Activated CD4-positive, alpha-beta T cell treated with anti-CD3 and anti-CD28 coated beads, Interleukin-2, amount 50 U/mL, for 16 hours (primary cell): ENCODE measurements around the gene TECTA.

Source experiments
- DNase-seq: peaks from one replicate; pipeline ENCODE4 v3.0.0-alpha.2; 2020

The TECTA gene

DNA sequence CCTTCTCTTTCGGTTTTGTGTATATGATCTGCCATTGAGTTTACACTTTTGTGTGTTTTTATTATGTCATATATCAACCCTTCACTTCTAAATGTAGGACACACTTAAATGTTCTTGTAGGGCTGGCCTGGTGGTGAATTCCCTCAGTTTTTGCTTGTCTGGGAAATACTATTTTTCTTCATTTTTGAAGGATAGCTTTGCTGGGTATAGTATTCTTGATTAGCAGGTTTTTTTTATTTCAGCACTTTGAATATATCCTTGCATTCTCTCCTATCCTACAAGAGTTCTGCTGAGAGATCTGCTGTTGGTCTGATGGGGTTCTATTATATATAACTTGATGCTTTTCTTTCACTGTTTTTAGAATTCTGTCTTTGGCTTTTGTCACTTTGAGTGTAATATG, 79.1 kb downstream of the TECTA start:
- no peak for DNase-seq

DNA sequence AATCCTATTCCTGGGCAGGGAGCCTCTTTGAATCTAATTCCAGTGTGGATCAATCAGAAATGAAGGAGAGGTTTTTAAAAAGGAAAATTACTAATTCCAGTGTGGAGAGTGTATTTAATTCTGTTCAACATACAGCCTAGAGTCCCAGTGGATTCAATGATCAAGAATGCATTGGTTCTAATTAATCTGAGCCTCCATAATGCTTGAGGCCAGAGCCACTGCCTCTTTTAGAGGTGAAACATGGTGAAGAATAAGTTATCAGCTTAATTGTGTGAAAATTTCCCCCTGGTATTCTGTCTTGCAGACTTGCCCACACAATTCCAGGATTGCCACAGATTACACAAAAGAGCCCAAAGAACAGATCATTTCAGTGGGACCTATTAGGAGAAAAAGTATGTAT, 87.7 kb downstream of the TECTA start:
- DNase-seq, result no peak

DNA sequence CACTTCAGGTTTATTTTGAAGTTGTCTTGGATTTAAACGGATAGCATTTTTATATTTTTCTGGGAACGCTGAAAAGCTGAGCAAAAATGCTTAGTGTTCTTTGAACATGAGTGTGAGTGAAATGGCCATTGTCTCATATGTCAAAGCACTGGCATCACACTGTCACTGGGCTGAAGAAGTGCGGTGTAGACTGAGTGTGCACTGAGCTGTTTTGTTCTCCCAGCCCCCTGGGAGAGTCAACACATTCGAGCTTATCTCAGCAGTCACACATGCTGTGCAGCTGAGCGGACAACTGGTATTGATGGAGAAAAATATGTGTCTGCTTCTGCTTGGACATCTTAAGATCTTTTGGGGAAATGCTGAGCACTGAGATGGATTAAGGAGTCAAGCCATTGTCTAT, 90.8 kb downstream of the TECTA start:
- no peak for DNase-seq

GRCh38 chr11:121194731-121195596, 93.9 kb downstream of the TECTA start:
- peak; percentile 72 for DNase-seq

- DNase-seq, result no peak
Observed at GRCh38 chr11:121198491-121198890, 97.4 kb downstream of the TECTA start.

DNA sequence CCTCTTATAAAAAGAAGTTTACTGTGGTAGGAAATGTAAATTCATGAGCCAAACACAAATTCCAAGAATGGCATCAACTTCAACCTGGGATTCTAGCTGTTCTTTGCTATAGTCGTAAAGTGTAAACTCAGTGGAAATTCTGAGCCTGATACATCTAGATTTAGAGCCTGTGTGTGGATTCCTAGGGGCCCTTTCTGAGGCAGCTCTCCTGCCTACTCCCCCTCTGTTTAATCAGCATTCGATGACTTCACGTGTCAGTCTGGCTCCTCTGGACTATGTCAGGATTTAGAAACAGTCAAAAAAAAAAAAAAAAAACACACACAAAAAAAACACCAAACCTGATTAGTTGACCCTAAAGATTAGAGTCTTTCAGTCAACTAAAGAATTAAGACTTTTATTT, 98.5 kb downstream of the TECTA start:
- no peak for DNase-seq

- DNase-seq, result no peak
Observed at GRCh38 chr11:121206810-121207209, 105.8 kb downstream of the TECTA start.

DNA sequence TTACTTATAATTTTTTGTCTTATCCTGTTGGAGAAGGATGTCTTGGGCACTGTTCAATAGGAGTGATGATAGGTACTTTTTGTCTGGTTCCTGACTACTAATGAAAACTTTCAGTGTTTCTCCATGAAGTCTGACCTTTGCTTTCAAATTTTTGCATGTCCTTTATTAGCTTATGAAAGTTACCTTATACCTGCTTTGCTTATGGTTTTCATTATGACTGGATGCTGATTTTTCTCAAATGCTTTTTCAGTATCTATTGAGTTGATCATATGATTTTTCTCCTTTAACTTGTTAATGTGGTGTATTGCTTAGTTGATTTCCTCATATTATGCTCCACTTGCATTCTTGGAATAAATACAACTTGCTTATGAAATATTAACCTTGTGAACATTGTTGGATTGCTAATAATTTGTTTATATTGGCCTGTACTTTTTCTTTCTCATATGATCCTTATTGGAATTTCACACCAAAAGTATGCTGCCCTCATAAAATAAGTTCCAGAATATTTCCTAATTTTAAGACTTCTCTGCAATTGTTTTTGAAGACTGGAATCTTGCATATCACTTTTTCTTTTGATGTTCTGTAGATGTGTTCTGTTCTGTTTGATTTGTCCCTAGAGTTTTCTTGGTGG, 106.6 kb downstream of the TECTA start:
- no peak for DNase-seq

GRCh38 chr11:121210445-121211080, 109.5 kb downstream of the TECTA start:
- DNase-seq, result no peak

DNA sequence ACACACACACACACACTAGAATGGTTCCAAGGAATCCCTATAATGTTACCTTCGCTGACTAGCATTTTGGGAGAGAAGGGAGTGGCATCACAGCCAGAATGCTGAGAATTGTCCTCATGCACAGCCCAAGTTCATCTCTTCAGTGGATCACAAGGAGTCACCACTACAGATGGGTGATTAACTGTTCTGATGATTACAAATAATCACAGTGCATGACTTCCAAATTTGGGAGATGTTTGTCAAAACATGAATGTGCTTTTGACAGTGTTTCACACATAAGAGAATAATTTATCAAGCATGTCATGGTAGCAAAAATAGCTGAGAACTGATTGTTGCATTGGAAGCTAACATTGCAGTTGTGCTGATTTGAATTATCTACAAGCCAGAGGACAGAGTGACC, 110.6 kb downstream of the TECTA start:
- DNase-seq, result no peak

GRCh38 chr11:121212536-121213361, 111.7 kb downstream of the TECTA start:
- DNase-seq, result no peak

DNA sequence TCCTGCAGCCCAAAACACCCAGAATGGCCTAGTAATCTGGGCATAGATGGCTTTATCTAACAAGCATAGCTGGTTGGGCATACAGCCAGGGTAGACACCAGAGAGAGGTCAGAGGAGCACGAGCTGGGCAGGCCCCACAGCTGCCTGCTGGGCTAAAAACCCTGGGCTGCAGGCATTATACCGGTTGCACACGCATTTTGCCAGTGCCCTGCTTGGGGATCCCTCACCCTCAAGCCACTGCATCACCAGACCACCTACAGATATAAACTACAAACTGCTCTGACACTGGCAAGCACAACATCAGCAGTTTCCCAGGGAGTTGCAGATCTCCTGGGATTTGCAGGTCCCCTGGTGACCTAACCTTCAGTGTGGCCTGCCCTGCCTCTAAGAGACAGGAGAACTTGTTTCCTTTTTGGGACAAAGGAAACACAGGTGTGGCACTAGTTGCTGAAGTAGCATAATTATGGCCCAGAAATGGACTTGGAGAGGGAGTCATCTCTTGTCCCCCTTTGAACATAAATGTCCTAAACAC, 112.4 kb downstream of the TECTA start:
- no peak for DNase-seq

DNA sequence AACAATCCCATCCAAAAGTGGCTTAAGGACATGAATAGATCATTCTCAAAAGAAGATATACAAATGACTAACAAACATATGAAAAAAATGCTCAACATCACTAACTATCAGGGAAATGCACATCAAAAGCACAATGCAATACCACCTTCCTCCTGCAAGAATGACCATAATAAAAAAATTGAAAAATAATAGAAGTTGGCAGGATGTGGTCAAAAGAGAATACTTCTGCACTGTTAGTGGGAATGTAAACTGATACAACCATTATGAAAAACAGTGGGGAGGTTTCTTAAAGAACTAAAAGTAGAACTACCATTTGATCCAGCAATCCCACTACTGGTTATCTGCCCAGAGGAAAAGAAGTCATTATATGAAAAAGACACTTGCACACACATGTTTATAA, 113.8 kb downstream of the TECTA start:
- no peak for DNase-seq

- DNase-seq, result no peak
Observed at GRCh38 chr11:121221496-121222200, 120.6 kb downstream of the TECTA start.

- DNase-seq, result no peak
Observed at GRCh38 chr11:121223161-121223560, 122.1 kb downstream of the TECTA start.

DNA sequence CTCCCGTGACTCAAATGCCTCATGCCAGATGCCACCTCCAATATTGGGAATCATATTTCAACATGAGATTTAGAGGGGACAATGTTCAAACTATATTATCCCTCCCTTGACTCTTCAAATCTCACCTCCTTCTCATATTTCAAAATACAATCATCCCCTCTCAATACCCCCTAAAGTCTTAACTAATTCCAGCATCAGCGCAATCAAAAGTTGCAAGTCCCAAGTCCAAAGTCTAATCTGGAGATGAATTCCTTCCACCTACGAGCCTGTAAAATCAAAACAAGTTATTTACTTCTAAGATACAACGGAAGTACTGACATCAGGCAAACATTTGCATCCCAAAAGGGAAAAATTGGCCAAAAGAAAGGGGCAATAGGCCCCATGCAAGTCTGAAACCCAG, 124.3 kb downstream of the TECTA start:
- no peak for DNase-seq

DNA sequence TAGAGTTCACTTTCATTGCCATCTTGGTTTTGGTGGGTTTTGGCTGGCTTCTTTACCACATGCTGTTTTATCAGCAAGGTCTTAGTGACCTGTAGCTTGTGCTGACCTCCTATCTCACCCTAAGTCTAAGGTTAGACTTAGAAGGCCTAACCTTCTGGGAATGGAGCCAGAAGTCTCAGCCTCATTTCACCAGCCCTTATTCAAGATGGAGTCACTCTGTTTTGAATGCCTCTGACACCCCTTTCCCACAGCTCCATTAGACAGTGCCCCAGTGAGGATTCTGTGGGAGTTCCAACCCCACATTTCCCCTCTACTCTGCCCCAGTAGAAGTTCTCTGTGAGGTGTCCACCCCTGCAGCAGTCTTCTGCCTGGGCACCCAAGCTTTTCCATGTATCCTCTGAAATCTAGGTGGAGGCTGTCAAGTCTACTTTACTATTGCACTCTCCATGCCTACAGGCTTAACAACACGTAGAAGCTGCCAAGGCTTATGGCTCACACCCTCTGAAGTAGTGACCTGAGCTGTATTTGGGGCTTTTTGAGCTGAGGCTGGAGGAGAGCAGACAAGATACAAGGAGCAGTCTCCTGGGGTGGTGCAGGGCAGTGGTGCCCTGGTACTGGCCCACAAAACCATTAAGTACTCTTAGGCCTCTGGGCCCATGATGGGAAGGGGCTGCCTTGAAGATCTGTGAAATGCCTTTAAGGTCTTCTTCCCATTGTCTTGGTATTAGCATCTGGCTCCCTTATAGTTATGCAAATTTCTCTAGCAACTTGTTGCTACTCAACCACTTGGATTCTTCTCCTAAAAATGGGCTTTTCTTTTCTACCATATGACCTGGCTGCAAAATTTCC, 125.6 kb downstream of the TECTA start:
- DNase-seq, result no peak

DNA sequence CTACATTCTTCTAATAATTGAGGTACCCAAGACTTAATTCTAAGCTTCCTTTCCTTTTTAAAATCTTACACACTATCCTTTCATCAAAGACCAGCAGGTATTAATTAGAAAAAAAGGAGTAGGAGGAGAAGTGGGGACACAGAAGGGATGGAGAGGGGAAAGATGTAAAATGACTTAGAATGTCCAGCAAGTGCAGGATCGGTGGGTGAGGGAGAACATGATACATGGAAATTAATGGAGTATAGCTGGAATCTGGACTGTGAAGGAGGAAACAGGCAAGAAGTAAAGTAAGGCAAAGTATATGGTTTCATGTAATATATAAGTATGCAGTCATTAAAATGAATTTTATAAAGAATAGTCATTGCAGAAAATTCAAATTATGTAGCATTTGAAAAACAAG, 127.8 kb downstream of the TECTA start:
- no peak for DNase-seq

GRCh38 chr11:121229495-121230215, 128.6 kb downstream of the TECTA start:
- DNase-seq, result no peak

GRCh38 chr11:121231576-121232278, 130.7 kb downstream of the TECTA start:
- DNase-seq, result no peak
